Astrocyte (in vitro differentiated cells and primary cell): ENCODE results near the gene BANP. TPM values are rescaled to one million over a fixed set of nuclear protein-coding genes. Genes with fewer than 3 reads are reported as not detected.
A peak's percentile ranks its signal among the peaks of the same experiment; 100 is the strongest.

Source experiments
- DNase-seq: peaks from one replicate; pipeline ENCODE4 v3.0.0-alpha.2; 2010; ENCODE audit warnings: low read depth
- FAIRE-seq: peaks from 2 replicates; lab custom pipeline; 2011; peaks lifted over from hg19 to GRCh38; lab: Jason Lieb, UNC
- H2AFZ ChIP-seq: 2 replicates; pipeline ENCODE4 v1.6.0; 2012; ENCODE audit warnings: low read depth, low read length, inconsistent platforms
- H3K27ac ChIP-seq: 2 replicates; pipeline ENCODE4 v1.5.1; 2011; ENCODE audit warnings: low read depth, low read length, inconsistent platforms
- H3K27me3 ChIP-seq: 2 replicates; pipeline ENCODE4 v1.6.0; 2011; ENCODE audit warnings: low read length, inconsistent platforms; ENCODE audit not compliant: insufficient read depth
- H3K36me3 ChIP-seq: 2 replicates; pipeline ENCODE4 v1.5.1; 2011; ENCODE audit warnings: low read length, inconsistent platforms; ENCODE audit not compliant: insufficient read depth
- H3K4me1 ChIP-seq: 2 replicates; pipeline ENCODE4 v1.5.1; 2011; ENCODE audit warnings: low read length, inconsistent platforms; ENCODE audit not compliant: insufficient read depth
- H3K4me2 ChIP-seq: 2 replicates; pipeline ENCODE4 v1.6.0; 2012; ENCODE audit warnings: low read length, inconsistent platforms
- H3K4me3 ChIP-seq: 2 replicates; pipeline ENCODE4 v1.5.1; 2011; ENCODE audit warnings: low read depth, mild to moderate bottlenecking, low read length, inconsistent platforms; ENCODE audit not compliant: insufficient read depth
- H3K79me2 ChIP-seq: 2 replicates; pipeline ENCODE4 v1.6.0; 2012; ENCODE audit warnings: mild to moderate bottlenecking, low read length, inconsistent platforms; ENCODE audit not compliant: insufficient read depth
- H3K9ac ChIP-seq: 2 replicates; pipeline ENCODE4 v1.6.0; 2012; ENCODE audit warnings: mild to moderate bottlenecking, low read length, inconsistent platforms
- H3K9me3 ChIP-seq: 2 replicates; pipeline ENCODE4 v1.5.1; 2012; ENCODE audit warnings: low read depth, mild to moderate bottlenecking, low read length, inconsistent platforms; ENCODE audit not compliant: insufficient read depth
- H4K20me1 ChIP-seq: 2 replicates; pipeline ENCODE4 v1.6.0; 2012; ENCODE audit warnings: low read length, inconsistent platforms; ENCODE audit not compliant: insufficient read depth
- H3K27ac Mint-ChIP-seq: one replicate; pipeline ENCODE4 v1.8.0; 2021; ENCODE audit warnings: mild to moderate bottlenecking, mixed read lengths; ENCODE audit not compliant: unreplicated experiment
- H3K27me3 Mint-ChIP-seq: one replicate; pipeline ENCODE4 v1.8.0; 2021; ENCODE audit warnings: low read depth, mixed read lengths; ENCODE audit not compliant: unreplicated experiment
- H3K36me3 Mint-ChIP-seq: one replicate; pipeline ENCODE4 v1.8.0; 2021; ENCODE audit warnings: low read depth, mixed read lengths; ENCODE audit not compliant: unreplicated experiment
- H3K4me1 Mint-ChIP-seq: one replicate; pipeline ENCODE4 v1.8.0; 2021; ENCODE audit warnings: low read depth, mixed read lengths; ENCODE audit not compliant: unreplicated experiment
- H3K4me3 Mint-ChIP-seq: one replicate; pipeline ENCODE4 v1.8.0; 2021; ENCODE audit warnings: mild to moderate bottlenecking, moderate library complexity, mixed read lengths; ENCODE audit not compliant: unreplicated experiment
- H3K9me3 Mint-ChIP-seq: one replicate; pipeline ENCODE4 v1.8.0; 2021; ENCODE audit warnings: mild to moderate bottlenecking, mixed read lengths; ENCODE audit not compliant: unreplicated experiment
- EZH2 ChIP-seq: IDR thresholded peaks from 2 replicates; pipeline ENCODE4 v1.6.1; 2012; ENCODE audit warnings: mild to moderate bottlenecking, low read length, inconsistent platforms; ENCODE audit not compliant: insufficient read depth
- total RNA-seq: library from RNA; stranded (reverse); gene quantifications from 2 replicates; pipeline ENCODE4 v1.2.1, GENCODE V29; 2021
- TF ChIP-seq, protein P1 (sequence below): IDR thresholded peaks from 2 replicates; pipeline ENCODE4 v1.5.1; 2011; ENCODE audit warnings: low read depth, mild to moderate bottlenecking, inconsistent platforms, low read length, moderate library complexity; ENCODE audit not compliant: insufficient read depth

BANP gene
- total RNA-seq, 1 donor from 2014 or later = 28.9 TPM

DNA sequence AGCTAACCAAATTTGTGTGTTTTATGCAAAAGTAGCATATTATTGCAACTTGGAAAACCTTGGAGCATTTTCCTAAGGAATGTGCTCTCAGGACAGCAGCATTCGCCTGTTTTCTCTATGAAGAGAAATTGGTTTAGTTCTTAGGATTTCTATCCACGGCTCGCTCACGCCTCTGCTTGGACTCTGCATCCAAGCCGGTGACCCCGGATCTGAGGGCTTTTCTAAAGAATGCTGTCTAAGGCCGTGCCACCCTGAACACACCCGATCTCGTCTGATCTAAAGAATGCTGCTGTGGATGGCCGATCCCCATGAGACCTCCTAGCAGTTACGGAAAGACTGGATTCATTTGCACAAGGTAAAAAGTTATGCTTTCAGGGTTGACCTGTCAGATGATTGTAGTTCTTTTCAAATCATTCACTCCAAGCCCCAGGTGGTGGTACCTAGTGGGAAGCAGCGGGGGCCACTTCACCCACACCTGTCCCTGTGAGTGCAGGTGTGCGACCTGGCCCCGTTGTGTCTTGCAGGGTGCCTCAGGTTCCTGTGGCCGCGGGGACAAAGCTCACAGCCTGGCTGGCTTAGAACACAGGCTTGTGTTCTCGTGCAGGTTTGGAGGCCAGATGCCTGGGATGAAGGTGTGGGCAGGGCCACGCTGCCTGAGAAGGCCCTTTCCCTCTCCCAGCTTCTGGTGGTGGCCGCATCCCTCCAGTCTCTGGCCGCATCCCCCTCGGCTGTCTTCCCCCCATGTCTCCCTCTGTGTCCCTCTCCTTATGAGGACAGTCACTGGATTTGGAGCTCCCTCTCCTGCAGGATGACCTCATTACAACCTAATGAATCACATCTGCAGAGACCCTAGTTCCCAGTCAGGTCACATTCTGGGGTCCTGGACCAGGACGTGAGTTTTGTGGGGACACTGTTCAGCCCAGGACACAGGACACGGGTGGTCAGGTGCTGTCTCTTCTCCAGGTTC is 71.1 kb downstream of the BANP start:
- DNase-seq (no peak), FAIRE-seq (no peak)
- Histone ChIP-seq H3K4me2 (no peak overlapping the region), H3K4me1 (peaks cover 9% of the 10 kb centered on the region), H3K36me3 (no peaks in the 10 kb centered on the region), H4K20me1 (peaks cover 5% of the 10 kb centered on the region), H3K79me2 (no peaks in the 10 kb centered on the region), H3K9me3 (no peaks in the 10 kb centered on the region), H3K4me3 (no peak overlapping the region), H3K9ac (no peak overlapping the region), H2AFZ (no peak overlapping the region), H3K27ac (no peak overlapping the region), H3K27me3 (no peaks in the 10 kb centered on the region)
- no peak for TF ChIP-seq EZH2
- TF ChIP-seq, protein P1, sequence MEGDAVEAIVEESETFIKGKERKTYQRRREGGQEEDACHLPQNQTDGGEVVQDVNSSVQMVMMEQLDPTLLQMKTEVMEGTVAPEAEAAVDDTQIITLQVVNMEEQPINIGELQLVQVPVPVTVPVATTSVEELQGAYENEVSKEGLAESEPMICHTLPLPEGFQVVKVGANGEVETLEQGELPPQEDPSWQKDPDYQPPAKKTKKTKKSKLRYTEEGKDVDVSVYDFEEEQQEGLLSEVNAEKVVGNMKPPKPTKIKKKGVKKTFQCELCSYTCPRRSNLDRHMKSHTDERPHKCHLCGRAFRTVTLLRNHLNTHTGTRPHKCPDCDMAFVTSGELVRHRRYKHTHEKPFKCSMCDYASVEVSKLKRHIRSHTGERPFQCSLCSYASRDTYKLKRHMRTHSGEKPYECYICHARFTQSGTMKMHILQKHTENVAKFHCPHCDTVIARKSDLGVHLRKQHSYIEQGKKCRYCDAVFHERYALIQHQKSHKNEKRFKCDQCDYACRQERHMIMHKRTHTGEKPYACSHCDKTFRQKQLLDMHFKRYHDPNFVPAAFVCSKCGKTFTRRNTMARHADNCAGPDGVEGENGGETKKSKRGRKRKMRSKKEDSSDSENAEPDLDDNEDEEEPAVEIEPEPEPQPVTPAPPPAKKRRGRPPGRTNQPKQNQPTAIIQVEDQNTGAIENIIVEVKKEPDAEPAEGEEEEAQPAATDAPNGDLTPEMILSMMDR = no peak
- Mint-ChIP-seq H3K9me3 (no peaks in the 10 kb centered on the region), H3K4me1 (peaks cover 20% of the 10 kb centered on the region), H3K36me3 (peaks cover 6% of the 10 kb centered on the region), H3K27me3 (no peaks in the 10 kb centered on the region), H3K4me3 (peak overlapping the region; percentile 31), H3K27ac (no peak overlapping the region)

DNA sequence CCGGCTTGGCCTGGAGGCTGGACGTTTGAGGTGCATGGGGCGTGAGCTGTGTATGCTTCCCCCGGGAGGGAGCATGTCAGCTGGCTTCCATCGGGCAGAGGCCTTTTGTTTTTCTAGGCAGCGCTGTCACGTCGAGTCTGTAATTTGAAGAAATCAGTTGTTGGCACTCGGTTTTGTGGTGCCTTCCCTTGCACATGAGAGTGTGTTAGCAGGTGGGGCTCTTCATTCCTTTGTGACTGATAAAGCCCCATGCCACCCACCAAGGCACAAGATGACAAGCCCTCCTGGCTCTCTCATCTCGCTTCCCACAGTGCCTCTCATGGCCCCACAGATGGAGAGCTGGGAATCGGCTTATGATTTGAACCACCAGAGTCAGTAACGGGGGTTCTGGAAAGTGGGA is 72.1 kb downstream of the BANP start:
- no peaks in the 10 kb centered on the region for H3K27me3 Mint-ChIP-seq
- H3K9me3 ChIP-seq = no peaks in the 10 kb centered on the region
- DNase-seq (no peak), FAIRE-seq (no peak)
- peaks cover 5% of the 10 kb centered on the region for H3K36me3 Mint-ChIP-seq
- no peak overlapping the region for H3K9ac ChIP-seq
- no peaks in the 10 kb centered on the region for H3K9me3 Mint-ChIP-seq
- H3K4me3 ChIP-seq = no peak overlapping the region
- H3K79me2 ChIP-seq = no peaks in the 10 kb centered on the region
- no peaks in the 10 kb centered on the region for H3K36me3 ChIP-seq
- no peak overlapping the region for H2AFZ ChIP-seq
- H3K27me3 ChIP-seq = no peaks in the 10 kb centered on the region
- H4K20me1 ChIP-seq = peaks cover 5% of the 10 kb centered on the region
- peaks cover 9% of the 10 kb centered on the region for H3K4me1 ChIP-seq
- no peak overlapping the region for H3K4me2 ChIP-seq
- no peak overlapping the region for H3K27ac ChIP-seq
- TF ChIP-seq, protein P1 = no peak
- TF ChIP-seq EZH2 = no peak
- H3K4me1 Mint-ChIP-seq = peaks cover 24% of the 10 kb centered on the region
- no peak overlapping the region for H3K27ac Mint-ChIP-seq
- H3K4me3 Mint-ChIP-seq = no peak overlapping the region

DNA sequence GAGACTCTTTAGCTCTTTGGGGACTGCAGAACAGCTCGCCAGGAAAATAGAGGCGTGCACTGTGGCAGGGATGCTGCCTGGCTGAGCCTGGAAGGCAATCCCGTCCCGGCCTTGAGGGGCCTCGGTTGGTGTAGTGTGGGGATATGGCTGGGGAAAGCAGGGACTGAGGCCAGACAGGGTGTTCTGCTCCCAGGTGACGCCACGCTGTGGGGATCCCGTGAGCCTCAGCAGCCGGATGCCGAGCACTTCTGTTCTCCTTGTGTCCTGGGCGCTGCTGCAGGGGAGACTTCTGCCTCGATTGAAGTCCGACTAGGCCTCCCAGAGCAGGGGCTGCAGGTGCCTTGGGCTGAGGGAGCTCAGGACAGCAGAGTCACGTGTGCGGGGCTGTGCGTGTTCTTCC is 72.6 kb downstream of the BANP start:
- peaks cover 24% of the 10 kb centered on the region for H3K4me1 Mint-ChIP-seq
- Histone ChIP-seq H3K36me3 (no peaks in the 10 kb centered on the region), H3K9ac (no peak overlapping the region), H3K9me3 (no peaks in the 10 kb centered on the region), H3K27ac (no peak overlapping the region), H4K20me1 (peaks cover 5% of the 10 kb centered on the region), H3K79me2 (no peaks in the 10 kb centered on the region), H3K4me3 (no peak overlapping the region), H3K4me1 (peaks cover 9% of the 10 kb centered on the region), H2AFZ (no peak overlapping the region), H3K4me2 (no peak overlapping the region), H3K27me3 (no peaks in the 10 kb centered on the region)
- DNase-seq (no peak), FAIRE-seq (no peak)
- TF ChIP-seq, protein P1 = no peak
- TF ChIP-seq EZH2 = no peak
- H3K4me3 Mint-ChIP-seq = no peak overlapping the region
- H3K27ac Mint-ChIP-seq = no peak overlapping the region
- H3K36me3 Mint-ChIP-seq = peaks cover 5% of the 10 kb centered on the region
- no peaks in the 10 kb centered on the region for H3K27me3 Mint-ChIP-seq
- H3K9me3 Mint-ChIP-seq = no peaks in the 10 kb centered on the region
